HepG2 (cell line): ENCODE data around the gene FCN3. TPM values are rescaled to one million over a fixed set of nuclear protein-coding genes. Genes with fewer than 3 reads are reported as not detected.

Experiments used
- DMAP1 ChIP-seq: IDR thresholded peaks from 2 replicates; pipeline ENCODE4 v1.6.1; 2016
- FIP1L1 ChIP-seq: fragments of 200-400 bp; formaldehyde crosslinking; IDR thresholded peaks from 2 replicates; pipeline ENCODE4 v1.6.1; 2018; ENCODE audit warnings: low read depth, mild to moderate bottlenecking, low read length, moderate library complexity, borderline replicate concordance; ENCODE audit not compliant: insufficient read depth
- HNRNPLL ChIP-seq: fragments of 200-400 bp; formaldehyde crosslinking; IDR thresholded peaks from 2 replicates; pipeline ENCODE4 v1.6.1; 2017; ENCODE audit warnings: mild to moderate bottlenecking, low read depth, low read length; ENCODE audit not compliant: poor library complexity, severe bottlenecking
- SCMH1 ChIP-seq: sonication (generic); formaldehyde crosslinking; IDR thresholded peaks from 2 replicates; pipeline ENCODE4 v1.9.0; 2021; ENCODE audit warnings: missing genetic modification reagents, mild to moderate bottlenecking, borderline replicate concordance
- SIN3A ChIP-seq: IDR thresholded peaks from 2 replicates; pipeline ENCODE4 v1.6.1; 2011; ENCODE audit warnings: low read depth, mild to moderate bottlenecking, control low read depth, low read length, borderline replicate concordance
- SNAPC2 ChIP-seq: sonication (generic); formaldehyde crosslinking; IDR thresholded peaks from 2 replicates; pipeline ENCODE4 v1.8.1; 2022; ENCODE audit warnings: mild to moderate bottlenecking, missing genetic modification reagents
- TCF7L2 ChIP-seq: IDR thresholded peaks from 2 replicates; pipeline ENCODE4 v1.6.1; 2011; ENCODE audit warnings: mild to moderate bottlenecking, low read depth, low read length, moderate library complexity
- ZBED4 ChIP-seq: sonication (generic); formaldehyde crosslinking; IDR thresholded peaks from 2 replicates; pipeline ENCODE4 v1.4.0; 2020; ENCODE audit warnings: missing genetic modification reagents, borderline replicate concordance
- ZGPAT ChIP-seq: IDR thresholded peaks from 2 replicates; pipeline ENCODE4 v1.6.1; 2016; ENCODE audit warnings: mild to moderate bottlenecking
- ZNF260 ChIP-seq: sonication (generic); formaldehyde crosslinking; IDR thresholded peaks from 2 replicates; pipeline ENCODE4 v1.4.0; 2020; ENCODE audit warnings: missing genetic modification reagents, low read depth, mild to moderate bottlenecking, borderline replicate concordance
- ZNF318 ChIP-seq: sonication (generic); formaldehyde crosslinking; IDR thresholded peaks from 2 replicates; pipeline ENCODE4 v1.4.0; 2020; ENCODE audit warnings: mild to moderate bottlenecking, missing genetic modification reagents
- ZNF563 ChIP-seq: sonication (generic); formaldehyde crosslinking; IDR thresholded peaks from 2 replicates; pipeline ENCODE4 v1.8.0; 2022; ENCODE audit warnings: mild to moderate bottlenecking, moderate library complexity, missing genetic modification reagents
- polyA plus RNA-seq, 8 experiments: library from polyadenylated mRNA; depleted of rRNA in 3 of 8; stranded (reverse) in 7 of 8; unstranded in 1 of 8; fragments of >200 nt; fragmentation: Illumina TruSeq in 4 of 8; extraction: Trizol in 4 of 8; gene quantifications; 2 replicates each; pipeline versions ENCODE4 v1.2.1 to v1.2.3, GENCODE V29; 2011 to 2016; ENCODE audit warnings: low read depth in 4 of 8, missing spikeins in 1 of 8, mixed read lengths in 1 of 8; ENCODE audit not compliant: insufficient read depth in 1 of 8
- total RNA-seq, 5 experiments: library from RNA; depleted of rRNA; stranded (reverse); fragments of >200 nt; fragmentation: Illumina TruSeq; extraction: Trizol; gene quantifications; 2 replicates each; pipeline ENCODE4 v1.2.3, GENCODE V29; 2016; ENCODE audit warnings: low read depth in 1 of 5
- TF ChIP-seq, protein P1 (sequence below): sonication (generic); formaldehyde crosslinking; IDR thresholded peaks from 2 replicates; pipeline ENCODE4 v1.5.1; 2020; ENCODE audit warnings: missing genetic modification reagents, mild to moderate bottlenecking, borderline replicate concordance

The FCN3 gene
- total and polyA plus RNA-seq, 2 of the 13 experiments (the other 11 are each of a cell fraction or from before 2014, with no cell fraction given), result not detected

DNA sequence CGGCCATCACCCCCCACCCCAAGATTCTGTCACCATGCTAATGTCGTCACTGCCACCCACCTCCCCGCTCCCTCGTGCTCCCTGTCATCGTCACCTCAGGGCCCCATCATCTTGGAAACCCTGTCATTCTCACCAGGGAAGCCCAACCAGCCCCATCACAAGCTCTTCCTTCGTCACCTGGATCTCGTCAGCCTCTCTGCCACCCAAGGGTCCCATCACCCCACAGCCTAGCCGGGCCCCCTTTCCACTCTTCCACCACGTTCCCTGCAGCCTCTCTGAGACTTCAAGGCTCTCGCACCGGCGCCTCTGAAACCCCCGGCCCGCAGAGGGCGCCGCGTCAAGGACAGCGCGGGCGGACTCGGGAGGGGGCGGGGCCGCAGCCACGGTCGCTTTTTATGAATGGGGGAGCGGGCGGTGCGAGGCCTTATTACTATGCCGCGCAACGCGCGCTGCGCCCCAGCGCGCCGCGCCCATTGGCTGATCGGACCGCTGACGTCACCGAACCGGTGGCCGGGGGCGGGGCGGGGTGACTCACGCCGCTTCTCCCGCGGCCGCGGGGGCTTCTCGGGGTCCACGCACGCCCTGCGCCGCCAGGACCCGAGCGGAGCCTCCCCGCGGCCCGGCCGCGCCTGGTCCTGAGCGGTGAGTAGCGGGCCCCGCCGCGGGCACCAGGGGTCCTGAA is 17.6 kb upstream of the FCN3 start, which contains the start of gene GPR3 (continued):
- no peak; the same call in 1 of the 2 replicates for TF ChIP-seq ZGPAT (CRISPR knock-in tag)
- no peak for TF ChIP-seq SNAPC2 (CRISPR knock-in tag)
- no peak for TF ChIP-seq FIP1L1
- 0 out of 2 replicates have a peak, but pooled peaks have one; percentile 37 for TF ChIP-seq ZNF318 (CRISPR knock-in tag)
- TF ChIP-seq ZBED4 (CRISPR knock-in tag), result no peak
- TF ChIP-seq SCMH1, result no peak
- TF ChIP-seq, protein P1, sequence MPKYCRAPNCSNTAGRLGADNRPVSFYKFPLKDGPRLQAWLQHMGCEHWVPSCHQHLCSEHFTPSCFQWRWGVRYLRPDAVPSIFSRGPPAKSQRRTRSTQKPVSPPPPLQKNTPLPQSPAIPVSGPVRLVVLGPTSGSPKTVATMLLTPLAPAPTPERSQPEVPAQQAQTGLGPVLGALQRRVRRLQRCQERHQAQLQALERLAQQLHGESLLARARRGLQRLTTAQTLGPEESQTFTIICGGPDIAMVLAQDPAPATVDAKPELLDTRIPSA, result no peak
- peak; percentile 67; the same call in 1 of the 2 replicates for TF ChIP-seq SIN3A
- no peak for TF ChIP-seq TCF7L2
- TF ChIP-seq HNRNPLL, result peak; percentile 87
- TF ChIP-seq ZNF563, result 0 out of 2 replicates have a peak, but pooled peaks have one; percentile 42
- TF ChIP-seq ZNF260, result no peak
- peak; percentile 43; the same call in 1 of the 2 replicates for TF ChIP-seq DMAP1 (CRISPR knock-in tag)
